Activated naive CD4-positive, alpha-beta T cell treated with anti-CD3 and anti-CD28 coated beads, Interleukin-2, amount 50 U/mL, for 24 hours (primary cell): ENCODE results near the gene USP10.

ENCODE experiments used
- H3K27ac Mint-ChIP-seq: one replicate; pipeline ENCODE4 v1.8.0; 2021; ENCODE audit warnings: mild to moderate bottlenecking, mixed read lengths
- H3K27me3 Mint-ChIP-seq: one replicate; pipeline ENCODE4 v1.8.0; 2021; ENCODE audit warnings: mixed read lengths
- H3K36me3 Mint-ChIP-seq: one replicate; pipeline ENCODE4 v1.8.0; 2021; ENCODE audit warnings: mixed read lengths
- H3K4me1 Mint-ChIP-seq: one replicate; pipeline ENCODE4 v1.8.0; 2021; ENCODE audit warnings: mixed read lengths
- H3K4me3 Mint-ChIP-seq: one replicate; pipeline ENCODE4 v1.8.0; 2021; ENCODE audit warnings: mild to moderate bottlenecking, mixed read lengths
- H3K9me3 Mint-ChIP-seq: one replicate; pipeline ENCODE4 v1.8.0; 2021; ENCODE audit warnings: mixed read lengths

USP10 gene

GRCh38 chr16:84774810-84775209, 75.0 kb downstream of the USP10 start:
- H3K27ac Mint-ChIP-seq: no peak overlapping the region

GRCh38 chr16:84775262-84775810, 75.5 kb downstream of the USP10 start:
- Mint-ChIP-seq H3K9me3 (no peaks in the 10 kb centered on the region), H3K4me3 (no peak overlapping the region), H3K36me3 (peaks cover 17% of the 10 kb centered on the region), H3K27me3 (no peaks in the 10 kb centered on the region), H3K27ac (no peak overlapping the region), H3K4me1 (no peaks in the 10 kb centered on the region)

More at GRCh38 chr16:84774810-84775209, 75.0 kb downstream of the USP10 start:
- no peaks in the 10 kb centered on the region for H3K9me3 Mint-ChIP-seq
- no peaks in the 10 kb centered on the region for H3K27me3 Mint-ChIP-seq
- H3K4me3 Mint-ChIP-seq: no peak overlapping the region
- H3K36me3 Mint-ChIP-seq: peaks cover 11% of the 10 kb centered on the region
- H3K4me1 Mint-ChIP-seq: no peaks in the 10 kb centered on the region

DNA sequence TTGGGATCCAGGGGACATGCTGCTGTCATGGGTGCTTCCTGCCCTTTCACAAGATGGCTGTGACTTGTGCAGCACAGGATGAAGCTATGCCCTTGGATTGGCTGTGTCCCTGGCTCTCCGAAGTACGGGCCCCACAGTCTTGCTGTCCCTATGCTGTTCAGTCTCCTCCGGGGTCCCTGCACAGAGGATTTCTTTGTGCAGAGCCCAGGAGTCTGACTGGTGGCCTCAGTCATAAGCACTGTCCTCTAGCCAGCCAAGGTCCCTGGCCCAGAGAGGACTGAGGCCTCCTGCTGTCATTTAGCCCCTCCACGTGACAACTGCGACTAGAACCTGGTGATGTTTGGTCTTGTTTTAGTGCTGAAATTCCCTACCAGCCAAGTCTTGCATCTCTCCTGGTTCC, 77.6 kb downstream of the USP10 start:
- Mint-ChIP-seq H3K36me3 (peaks cover 19% of the 10 kb centered on the region), H3K4me3 (no peak overlapping the region), H3K27ac (no peak overlapping the region), H3K27me3 (no peaks in the 10 kb centered on the region), H3K4me1 (no peaks in the 10 kb centered on the region), H3K9me3 (no peaks in the 10 kb centered on the region)

DNA sequence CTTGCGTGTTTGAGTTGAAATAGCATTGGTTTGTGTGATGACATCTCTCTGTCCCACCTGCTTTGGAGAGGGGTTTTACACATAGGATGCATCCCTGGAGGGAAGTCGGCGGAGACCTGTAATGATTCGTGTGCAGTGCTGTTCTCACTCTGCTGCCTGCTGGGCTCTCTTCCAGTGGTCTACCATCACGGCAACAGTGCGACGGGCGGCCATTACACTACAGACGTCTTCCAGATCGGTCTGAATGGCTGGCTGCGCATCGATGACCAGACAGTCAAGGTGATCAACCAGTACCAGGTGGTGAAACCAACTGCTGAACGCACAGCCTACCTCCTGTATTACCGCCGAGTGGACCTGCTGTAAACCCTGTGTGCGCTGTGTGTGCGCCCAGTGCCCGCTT, 78.9 kb downstream of the USP10 start:
- Mint-ChIP-seq H3K36me3 (peaks cover 19% of the 10 kb centered on the region), H3K4me3 (no peak overlapping the region), H3K27ac (no peak overlapping the region)

GRCh38 chr16:84780063-84780462, 80.3 kb downstream of the USP10 start:
- no peaks in the 10 kb centered on the region for H3K27me3 Mint-ChIP-seq
- peak overlapping the region; percentile 35 for H3K27ac Mint-ChIP-seq
- H3K36me3 Mint-ChIP-seq: peaks cover 17% of the 10 kb centered on the region
- H3K9me3 Mint-ChIP-seq: no peaks in the 10 kb centered on the region
- no peak overlapping the region for H3K4me3 Mint-ChIP-seq
- no peaks in the 10 kb centered on the region for H3K4me1 Mint-ChIP-seq

More for the DNA sequence above, 78.9 kb downstream of the USP10 start:
- Mint-ChIP-seq H3K4me1 (no peaks in the 10 kb centered on the region), H3K9me3 (no peaks in the 10 kb centered on the region), H3K27me3 (no peaks in the 10 kb centered on the region)

DNA sequence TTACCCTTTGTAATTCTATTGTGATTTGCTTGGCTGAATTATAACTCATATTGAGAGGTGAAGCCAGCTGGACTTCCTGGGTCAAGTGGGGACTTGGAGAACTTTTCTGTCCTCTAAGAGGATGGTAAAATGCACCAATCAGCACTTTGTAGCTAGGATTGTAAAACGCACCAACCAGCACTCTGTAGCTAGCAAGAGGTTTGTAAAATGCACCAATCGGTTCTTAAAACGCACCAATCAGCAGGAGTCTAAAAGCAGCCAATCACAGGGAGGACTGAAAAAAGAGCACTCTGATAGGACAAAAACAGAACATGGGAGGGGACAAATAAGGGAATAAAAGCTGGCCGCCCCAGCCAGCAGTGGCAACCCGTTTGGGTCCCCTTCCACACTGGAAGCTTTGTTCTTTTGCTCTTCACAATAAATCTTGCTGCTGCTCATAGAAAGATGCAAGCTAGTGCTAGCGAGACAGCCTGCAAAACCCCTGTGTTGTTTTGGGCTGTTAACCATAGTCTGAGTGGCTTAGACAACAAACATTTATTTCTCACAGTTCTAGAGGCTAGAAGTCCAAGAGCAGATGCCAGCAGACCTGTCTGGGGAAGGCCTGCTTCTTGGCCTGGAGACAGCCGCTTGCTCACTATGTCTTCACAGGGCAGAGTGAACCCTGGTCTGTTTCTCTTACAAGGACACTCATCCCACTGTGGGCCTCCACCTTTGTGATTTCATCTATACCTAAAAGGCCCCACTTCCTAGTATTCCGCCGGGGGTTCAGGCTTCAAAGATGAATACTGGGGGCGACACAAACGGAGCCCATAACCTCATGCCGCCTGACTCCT, 81.0 kb downstream of the USP10 start:
- H3K27me3 Mint-ChIP-seq: no peaks in the 10 kb centered on the region
- no peaks in the 10 kb centered on the region for H3K4me1 Mint-ChIP-seq
- H3K4me3 Mint-ChIP-seq: no peak overlapping the region
- peak overlapping the region; percentile 82 for H3K27ac Mint-ChIP-seq
- peaks cover 15% of the 10 kb centered on the region for H3K36me3 Mint-ChIP-seq
- no peaks in the 10 kb centered on the region for H3K9me3 Mint-ChIP-seq

DNA sequence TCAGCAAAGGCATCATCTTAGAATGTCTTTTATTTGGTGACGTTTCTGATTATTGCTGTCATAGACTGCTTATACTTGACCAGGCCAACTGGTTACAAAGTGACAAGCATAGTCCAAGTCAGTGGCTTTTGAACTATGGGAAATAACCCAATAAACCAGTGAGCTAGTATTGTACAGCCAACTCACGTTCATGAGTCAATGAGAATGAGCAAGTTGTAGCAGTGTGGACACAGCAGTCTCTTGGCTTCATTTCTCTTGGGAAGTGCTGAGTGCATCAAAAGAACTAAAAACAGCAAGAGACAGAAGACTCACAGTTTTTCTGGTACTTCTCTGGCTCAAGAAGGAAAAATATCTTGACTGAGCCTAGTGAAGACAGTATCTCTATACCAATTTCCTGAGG, 83.0 kb downstream of the USP10 start:
- no peak overlapping the region for H3K4me3 Mint-ChIP-seq
- H3K4me1 Mint-ChIP-seq: no peaks in the 10 kb centered on the region
- H3K27ac Mint-ChIP-seq: no peak overlapping the region
- H3K9me3 Mint-ChIP-seq: no peaks in the 10 kb centered on the region
- H3K36me3 Mint-ChIP-seq: peaks cover 14% of the 10 kb centered on the region
- H3K27me3 Mint-ChIP-seq: no peaks in the 10 kb centered on the region

DNA sequence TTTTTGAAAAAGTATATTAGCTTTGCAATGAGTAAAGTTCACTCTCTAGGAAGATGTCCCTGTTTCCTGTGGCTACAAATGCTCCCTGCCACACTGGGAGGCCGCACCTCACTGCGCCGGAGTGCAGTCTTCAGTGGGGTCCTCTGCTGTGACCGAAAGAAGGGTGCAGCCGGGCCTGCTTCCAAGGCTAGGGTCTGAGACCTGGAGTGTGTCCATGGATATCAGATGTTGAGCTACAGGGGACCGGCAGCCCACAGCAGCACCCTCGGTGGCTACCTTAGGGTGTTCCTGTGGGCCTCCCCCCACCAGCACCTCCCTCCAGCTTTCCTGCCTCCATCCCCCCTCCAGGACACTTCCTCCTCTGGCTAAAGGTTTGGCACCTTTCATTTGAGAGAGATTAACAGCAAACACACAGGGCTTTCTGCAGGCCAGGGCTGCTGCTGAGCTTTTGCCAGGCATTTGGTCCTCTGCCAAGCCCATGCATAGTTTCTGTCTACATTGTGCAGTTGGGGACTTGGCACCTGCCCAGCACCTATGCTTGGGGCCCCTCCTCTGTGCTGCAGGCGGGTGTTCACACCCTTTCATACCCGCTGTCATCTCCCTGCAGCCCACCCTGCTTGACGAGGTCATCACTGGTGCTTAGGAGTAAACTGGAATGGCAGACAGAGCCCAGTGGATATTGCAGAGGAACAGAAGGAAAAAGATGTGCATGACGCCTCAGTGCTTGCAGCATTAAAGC, 86.2 kb downstream of the USP10 start:
- no peaks in the 10 kb centered on the region for H3K27me3 Mint-ChIP-seq
- no peaks in the 10 kb centered on the region for H3K9me3 Mint-ChIP-seq
- H3K4me3 Mint-ChIP-seq: no peak overlapping the region
- H3K4me1 Mint-ChIP-seq: no peaks in the 10 kb centered on the region
- peak overlapping the region; percentile 8 for H3K27ac Mint-ChIP-seq
- H3K36me3 Mint-ChIP-seq: peaks cover 2% of the 10 kb centered on the region

GRCh38 chr16:84786605-84787262, 86.9 kb downstream of the USP10 start:
- Mint-ChIP-seq H3K27ac (no peak overlapping the region), H3K27me3 (no peaks in the 10 kb centered on the region), H3K9me3 (no peaks in the 10 kb centered on the region), H3K4me1 (no peaks in the 10 kb centered on the region), H3K4me3 (no peak overlapping the region), H3K36me3 (peaks cover 2% of the 10 kb centered on the region)

- Mint-ChIP-seq H3K36me3 (peaks cover 2% of the 10 kb centered on the region), H3K4me1 (no peaks in the 10 kb centered on the region), H3K27me3 (no peaks in the 10 kb centered on the region), H3K4me3 (no peak overlapping the region), H3K9me3 (no peaks in the 10 kb centered on the region), H3K27ac (no peak overlapping the region)
Measured at GRCh38 chr16:84787263-84787622, 87.4 kb downstream of the USP10 start.

- Mint-ChIP-seq H3K27me3 (no peaks in the 10 kb centered on the region), H3K36me3 (peaks cover 2% of the 10 kb centered on the region), H3K4me3 (no peak overlapping the region), H3K9me3 (no peaks in the 10 kb centered on the region), H3K27ac (no peak overlapping the region), H3K4me1 (no peaks in the 10 kb centered on the region)
Measured at GRCh38 chr16:84788920-84789391, 89.2 kb downstream of the USP10 start.

GRCh38 chr16:84789431-84789830, 89.6 kb downstream of the USP10 start:
- Mint-ChIP-seq H3K36me3 (peaks cover 2% of the 10 kb centered on the region), H3K9me3 (no peaks in the 10 kb centered on the region), H3K27ac (no peak overlapping the region), H3K4me1 (no peaks in the 10 kb centered on the region), H3K27me3 (no peaks in the 10 kb centered on the region), H3K4me3 (no peak overlapping the region)

DNA sequence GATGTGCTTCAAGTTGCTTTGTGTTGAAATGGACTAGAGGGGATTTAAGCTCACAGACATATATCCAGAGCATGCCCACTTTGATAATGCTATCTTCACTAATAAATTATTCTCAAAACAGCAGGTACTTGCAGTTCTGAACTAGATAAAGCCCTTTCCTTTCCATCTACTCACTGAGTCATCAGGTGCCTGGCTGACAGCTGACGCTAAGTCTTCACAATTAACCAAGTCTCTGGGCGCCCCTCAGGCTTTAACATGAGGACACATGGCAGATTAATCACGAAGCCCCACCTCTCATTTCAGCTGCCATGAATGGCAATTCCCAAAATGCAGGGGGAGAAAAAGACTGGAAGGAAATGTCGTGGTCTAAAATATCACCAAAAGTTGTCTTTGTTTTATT, 90.5 kb downstream of the USP10 start:
- Mint-ChIP-seq H3K36me3 (peaks cover 2% of the 10 kb centered on the region), H3K9me3 (no peaks in the 10 kb centered on the region), H3K27me3 (no peaks in the 10 kb centered on the region), H3K4me1 (no peaks in the 10 kb centered on the region), H3K4me3 (no peak overlapping the region), H3K27ac (no peak overlapping the region)

DNA sequence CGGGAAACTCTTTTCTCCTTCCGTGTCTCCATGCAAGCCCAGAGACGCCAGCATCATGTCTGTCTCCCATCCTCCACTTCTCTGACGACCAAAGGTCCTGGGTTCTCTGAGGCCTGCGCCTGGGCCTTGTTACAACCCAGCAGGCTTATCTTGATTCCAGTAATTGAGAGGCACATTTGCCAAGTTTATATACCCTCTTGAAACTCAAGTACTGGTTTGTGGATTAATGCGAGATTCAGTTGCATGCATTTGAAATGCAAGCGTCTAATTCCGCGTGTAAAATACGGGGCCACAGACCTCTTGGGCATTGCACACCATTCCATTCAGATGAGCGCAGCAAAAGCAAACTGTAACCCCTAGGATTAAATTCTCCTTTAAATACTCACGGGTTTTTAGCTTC, 91.3 kb downstream of the USP10 start:
- Mint-ChIP-seq H3K27ac (no peak overlapping the region), H3K27me3 (no peaks in the 10 kb centered on the region), H3K9me3 (no peaks in the 10 kb centered on the region), H3K36me3 (peaks cover 2% of the 10 kb centered on the region), H3K4me1 (no peaks in the 10 kb centered on the region), H3K4me3 (no peak overlapping the region)

DNA sequence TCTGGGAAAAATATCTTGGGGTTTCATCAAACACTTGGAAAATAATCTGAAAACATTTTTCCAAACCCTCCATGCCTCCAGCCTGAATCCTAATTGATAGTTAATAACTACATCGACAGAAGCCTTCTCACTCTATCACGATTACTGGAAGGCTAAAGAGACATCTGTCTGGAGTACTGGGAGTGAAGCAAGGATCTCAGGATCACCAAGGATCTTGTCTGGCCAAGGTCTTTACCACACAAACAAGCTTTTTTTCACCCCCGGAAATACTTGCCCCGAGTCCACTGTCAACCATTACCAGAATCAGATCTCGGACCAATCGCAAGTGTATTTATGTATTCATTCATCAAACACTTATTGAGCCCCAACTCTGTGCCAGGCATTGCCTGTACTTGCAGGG, 91.7 kb downstream of the USP10 start:
- Mint-ChIP-seq H3K36me3 (peaks cover 2% of the 10 kb centered on the region), H3K4me3 (no peak overlapping the region), H3K27ac (no peak overlapping the region)

More for the DNA sequence above, 91.7 kb downstream of the USP10 start:
- Mint-ChIP-seq H3K4me1 (no peaks in the 10 kb centered on the region), H3K27me3 (no peaks in the 10 kb centered on the region), H3K9me3 (no peaks in the 10 kb centered on the region)
